GM23338 (cell line): ENCODE measurements around the gene SPRED2. TPM values are rescaled to one million over a fixed set of nuclear protein-coding genes. Genes with fewer than 3 reads are reported as not detected.

ENCODE experiments used
- ATAC-seq: fragments of 200-7000 bp; cut with Tn5 transposase; 3 replicates; pipeline ENCODE4 v1.9.1; 2020
- DNase-seq: peaks from one replicate; pipeline ENCODE4 v3.0.0-alpha.2; 2015; ENCODE audit warnings: low spot score
- H2AFZ ChIP-seq: fragments of 200-600 bp; sonication (generic); 2 replicates; pipeline ENCODE4 v1.8.0; 2016; ENCODE audit warnings: antibody characterized with exemption, mild to moderate bottlenecking, moderate library complexity
- H3F3A ChIP-seq: fragments of 200-600 bp; sonication (generic); replicated peaks from 2 replicates; pipeline ENCODE4 v1.8.0; 2017; ENCODE audit warnings: antibody characterized with exemption, mixed run types, low read depth
- H3K27ac ChIP-seq: fragments of 200-600 bp; sonication (generic); 2 replicates; pipeline ENCODE4 v1.6.1; 2016; ENCODE audit warnings: low read depth
- H3K27me3 ChIP-seq: fragments of 200-600 bp; sonication (generic); 2 replicates; pipeline ENCODE4 v1.8.0; 2016; ENCODE audit warnings: mild to moderate bottlenecking, mixed run types, moderate library complexity; ENCODE audit not compliant: insufficient read depth
- H3K36me3 ChIP-seq: fragments of 200-600 bp; sonication (generic); 2 replicates; pipeline ENCODE4 v1.8.0; 2016; ENCODE audit warnings: mild to moderate bottlenecking; ENCODE audit not compliant: insufficient read depth
- H3K4me1 ChIP-seq: fragments of 200-600 bp; sonication (generic); 2 replicates; pipeline ENCODE4 v1.8.0; 2016; ENCODE audit warnings: mild to moderate bottlenecking, moderate library complexity; ENCODE audit not compliant: insufficient read depth
- H3K4me2 ChIP-seq: fragments of 200-600 bp; sonication (generic); 2 replicates; pipeline ENCODE4 v1.7.1; 2017; ENCODE audit warnings: mixed run types
- H3K4me3 ChIP-seq: fragments of 200-600 bp; sonication (generic); 2 replicates; pipeline ENCODE4 v1.6.1; 2016; ENCODE audit warnings: mixed run types
- H3K79me2 ChIP-seq: fragments of 200-600 bp; sonication (generic); replicated peaks from 2 replicates; pipeline ENCODE4 v1.8.0; 2017; ENCODE audit warnings: mild to moderate bottlenecking; ENCODE audit not compliant: insufficient read depth
- H3K9me2 ChIP-seq: fragments of 200-600 bp; sonication (generic); 2 replicates; pipeline ENCODE4 v1.8.0; 2017; ENCODE audit not compliant: insufficient read depth
- H4K20me1 ChIP-seq: fragments of 200-600 bp; sonication (generic); replicated peaks from 2 replicates; pipeline ENCODE4 v1.8.0; 2017; ENCODE audit warnings: mild to moderate bottlenecking; ENCODE audit not compliant: insufficient read depth
- H3K27ac Mint-ChIP-seq: 2 replicates; pipeline ENCODE4 v1.8.0; 2020; ENCODE audit warnings: inconsistent platforms, mild to moderate bottlenecking, moderate library complexity, mixed read lengths
- H3K27me3 Mint-ChIP-seq: 3 replicates; pipeline ENCODE4 v1.8.0; 2022; ENCODE audit warnings: low read depth, mild to moderate bottlenecking, moderate library complexity, mixed read lengths, inconsistent platforms; ENCODE audit not compliant: insufficient read depth, poor library complexity
- H3K36me3 Mint-ChIP-seq: 3 replicates; pipeline ENCODE4 v1.8.0; 2021; ENCODE audit warnings: low read depth, mild to moderate bottlenecking, inconsistent platforms, moderate library complexity, mixed read lengths
- H3K4me1 Mint-ChIP-seq: 3 replicates; pipeline ENCODE4 v1.8.0; 2020; ENCODE audit warnings: mild to moderate bottlenecking, inconsistent platforms, mixed read lengths
- H3K4me3 Mint-ChIP-seq: 3 replicates; pipeline ENCODE4 v1.8.0; 2021; ENCODE audit warnings: moderate library complexity, mild to moderate bottlenecking, inconsistent platforms, mixed read lengths
- H3K9me3 Mint-ChIP-seq: 3 replicates; pipeline ENCODE4 v1.8.0; 2020; ENCODE audit warnings: moderate library complexity, mild to moderate bottlenecking, inconsistent platforms, mixed read lengths
- CREB1 ChIP-seq: fragments of 250-450 bp; sonication (Bioruptor Pico); IDR thresholded peaks from 2 replicates; pipeline ENCODE4 v1.5.0; 2020; ENCODE audit warnings: low read depth, mild to moderate bottlenecking, moderate library complexity
- ETS1 ChIP-seq: IDR thresholded peaks from 2 replicates; pipeline ENCODE4 v1.6.1; 2016; ENCODE audit warnings: antibody characterized with exemption
- EZH2 ChIP-seq: fragments of 200-600 bp; sonication (generic); IDR thresholded peaks from one replicate; pipeline ENCODE4 v1.8.0; 2017; ENCODE audit warnings: antibody characterized with exemption, mild to moderate bottlenecking, low read depth; ENCODE audit not compliant: unreplicated experiment
- JUNB ChIP-seq: IDR thresholded peaks from one replicate; pipeline ENCODE4 v1.6.1; 2016; ENCODE audit warnings: antibody characterized with exemption; ENCODE audit not compliant: unreplicated experiment
- NANOG ChIP-seq: IDR thresholded peaks from 2 replicates; pipeline ENCODE4 v1.6.1; 2016; ENCODE audit warnings: antibody characterized with exemption, borderline replicate concordance
- POLR2AphosphoS5 ChIP-seq: IDR thresholded peaks from 2 replicates; pipeline ENCODE4 v1.6.1; 2016; ENCODE audit warnings: antibody characterized with exemption, low read depth
- REST ChIP-seq: IDR thresholded peaks from one replicate; pipeline ENCODE4 v1.6.1; 2018; ENCODE audit warnings: antibody characterized with exemption; ENCODE audit not compliant: unreplicated experiment
- STAT1 ChIP-seq: IDR thresholded peaks from one replicate; pipeline ENCODE4 v1.6.1; 2016; ENCODE audit warnings: antibody characterized with exemption; ENCODE audit not compliant: unreplicated experiment
- ZNF331 ChIP-seq: fragments of 250-450 bp; sonication (Bioruptor Pico); IDR thresholded peaks from 2 replicates; pipeline ENCODE4 v1.5.0; 2020; ENCODE audit warnings: low read depth, mild to moderate bottlenecking, moderate library complexity
- polyA plus RNA-seq: library from polyadenylated mRNA; unstranded; fragments of >200 nt; fragmentation: Nextera tagmentation; extraction: Ambion mirVana; gene quantifications from 2 replicates; pipeline ENCODE4 v1.2.1, GENCODE V29; 2016
- total RNA-seq: library from RNA; depleted of rRNA; stranded (reverse); fragments of >200 nt; shearing (Covaris generic); gene quantifications from 2 replicates; pipeline ENCODE4 v1.2.3, GENCODE V29; 2014; rRNA removed

The SPRED2 gene
- total and polyA plus RNA-seq, 2 experiments from 2014 or later, result 8.7 to 13.0 TPM

GRCh38 chr2:65263262-65263661 is 169.1 kb downstream of the SPRED2 start (continued):
- TF ChIP-seq EZH2 (no peak), REST (no peak), POLR2AphosphoS5 (no peak), JUNB (no peak)

GRCh38 chr2:65261676-65262075 is 170.7 kb downstream of the SPRED2 start:
- Histone ChIP-seq H3K4me2 (no peak overlapping the region), H2AFZ (no peak overlapping the region), H3K27ac (no peak overlapping the region), H3K4me1 (no peaks in the 10 kb centered on the region), H3K36me3 (peaks cover 10% of the 10 kb centered on the region; the same call in 1 of the 2 replicates), H3K9me2 (no peaks in the 10 kb centered on the region), H4K20me1 (peaks cover 26% of the 10 kb centered on the region), H3K79me2 (no peaks in the 10 kb centered on the region; the same call in 1 of the 2 replicates), H3F3A (no peaks in the 10 kb centered on the region), H3K27me3 (peaks cover 3% of the 10 kb centered on the region; the same call in 1 of the 2 replicates), H3K4me3 (no peak overlapping the region)
- no peak overlapping the region for H3K4me3 Mint-ChIP-seq
- TF ChIP-seq ETS1 (no peak), NANOG (no peak), EZH2 (no peak), ZNF331 (CRISPR knock-in tag) (no peak), POLR2AphosphoS5 (no peak), CREB1 (no peak), JUNB (no peak), STAT1 (no peak)
- no peaks in the 10 kb centered on the region for H3K4me1 Mint-ChIP-seq
- no peaks in the 10 kb centered on the region for H3K9me3 Mint-ChIP-seq
- no peak for ATAC-seq
- DNase-seq, result no peak
- H3K36me3 Mint-ChIP-seq, result peaks cover 20% of the 10 kb centered on the region; the same call in 2 of the 3 replicates
- no peaks in the 10 kb centered on the region for H3K27me3 Mint-ChIP-seq
- no peak overlapping the region for H3K27ac Mint-ChIP-seq

Other genes starting within 250 kb of the SPRED2 start
- gene ACTR2, start 204.8 kb downstream of the SPRED2 start, total RNA-seq, result 87.6 and 95.8 TPM in 2 replicates
- 69.8 and 73.6 TPM in 2 replicates for gene ACTR2, start 204.8 kb downstream of the SPRED2 start, polyA plus RNA-seq